K562 (cell line): ENCODE data around the gene SP140L. TPM values are rescaled to one million over a fixed set of nuclear protein-coding genes. Genes with fewer than 3 reads are reported as not detected.
A peak's percentile ranks its signal among the peaks of the same experiment; 100 is the strongest.
"Not testable (repeated sequence)": the region's sequence is repeated elsewhere in the genome, so short reads cannot be mapped to it uniquely, and the experiment has no call there.

Experiments used
- ATAC-seq: fragments of 200-7000 bp; cut with Tn5 transposase; 3 replicates; pipeline ENCODE4 v1.9.1; 2020; ENCODE audit warnings: moderate library complexity
- BruUV-seq: library from RNA; stranded (reverse); fragments of 400-500 nt; replicated peaks from 2 replicates; lab custom pipeline; 2021; lab: Mats Ljungman, UMichigan
- CTCF ChIA-PET: fragments of 300-600 bp; formaldehyde crosslinking; extraction: SDS; loops from one replicate; lab custom pipeline; 2021; ENCODE audit warnings: low intra/inter-chr PET ratio; lab: Yijun Ruan, JAX
- POLR2A ChIA-PET: fragments of 300-600, 350-650 bp; sonication (Branson Sonifier 250); formaldehyde crosslinking; extraction: SDS; loops from one replicate; lab custom pipeline; 2021; ENCODE audit warnings: antibody characterized with exemption, inconsistent platforms; lab: Yijun Ruan, JAX
- DNase-seq, 4 experiments: peaks; one replicate each; pipeline versions ENCODE4 v3.0.0 to v3.0.0-alpha.2; 2011 to 2018; ENCODE audit warnings: low spot score in 3 of 4, mixed read lengths in 3 of 4; ENCODE audit errors: extremely low read depth in 1 of 4
- FAIRE-seq: peaks from 2 replicates; lab custom pipeline; 2011; peaks lifted over from hg19 to GRCh38; lab: Jason Lieb, UNC
- H2AFZ ChIP-seq: 2 replicates; pipeline ENCODE4 v1.6.0; 2011; ENCODE audit warnings: low read depth, low read length, control low read depth, inconsistent platforms
- H3K27ac ChIP-seq: fragments of 200-600 bp; 3 replicates; pipeline ENCODE4 v1.8.0; 2011; ENCODE audit warnings: low read depth, mild to moderate bottlenecking, control low read depth, inconsistent platforms, low read length, moderate library complexity, mixed read lengths; ENCODE audit errors: extremely low read depth
- H3K27me3 ChIP-seq, 2 experiments: fragments of 300-600 bp in 1 of 2; 2 replicates in 1 of 2; 3 replicates in 1 of 2; pipeline versions ENCODE4 v1.6.0 to v1.8.0; 2011; ENCODE audit warnings: inconsistent platforms in 2 of 2, low read length in 2 of 2, mild to moderate bottlenecking in 1 of 2, mixed read lengths in 1 of 2, moderate library complexity in 1 of 2; ENCODE audit not compliant: control insufficient read depth in 2 of 2, insufficient read depth in 2 of 2
- H3K36me3 ChIP-seq: fragments of 300-600 bp; 3 replicates; pipeline ENCODE4 v1.8.0; 2011; ENCODE audit warnings: mild to moderate bottlenecking, low read length, inconsistent platforms; ENCODE audit not compliant: control insufficient read depth, insufficient read depth
- H3K4me1 ChIP-seq, 2 experiments: fragments of 200-600 bp in 1 of 2; replicated peaks in 1 of 2; 2 replicates in 1 of 2; 3 replicates in 1 of 2; pipeline versions ENCODE4 v1.5.1 to v1.8.0; 2011; ENCODE audit warnings: inconsistent platforms in 2 of 2, low read length in 2 of 2, mild to moderate bottlenecking in 1 of 2, mixed read lengths in 1 of 2, moderate library complexity in 1 of 2; ENCODE audit not compliant: control insufficient read depth in 2 of 2, insufficient read depth in 2 of 2
- H3K4me2 ChIP-seq: 2 replicates; pipeline ENCODE4 v1.6.1; 2011; ENCODE audit warnings: low read length, control low read depth, inconsistent platforms, mixed read lengths; ENCODE audit not compliant: insufficient read depth
- H3K4me3 ChIP-seq: fragments of 200-600 bp; sonication (generic), shearing (Covaris generic); 2 replicates; pipeline ENCODE4 v1.5.1; 2016; ENCODE audit warnings: control low read depth, inconsistent platforms
- H3K79me2 ChIP-seq: fragments of 200-600 bp; 3 replicates; pipeline ENCODE4 v1.8.0; 2011; ENCODE audit warnings: low read length, inconsistent platforms; ENCODE audit not compliant: control insufficient read depth, insufficient read depth
- H3K9ac ChIP-seq, 2 experiments: 2 replicates each; pipeline versions ENCODE4 v1.6.0 to v1.6.1; 2011; ENCODE audit warnings: low read depth in 2 of 2, low read length in 2 of 2, control low read depth in 1 of 2, inconsistent platforms in 1 of 2, mild to moderate bottlenecking in 1 of 2, mixed read lengths in 1 of 2; ENCODE audit not compliant: insufficient read depth in 1 of 2
- H3K9me1 ChIP-seq: one replicate; pipeline ENCODE4 v1.6.0; 2011; ENCODE audit warnings: inconsistent platforms, mild to moderate bottlenecking, low read length, moderate library complexity; ENCODE audit not compliant: control insufficient read depth, insufficient read depth
- H3K9me3 ChIP-seq: replicated peaks from 2 replicates; pipeline ENCODE4 v1.5.1; 2011; ENCODE audit warnings: low read depth, low read length, inconsistent platforms; ENCODE audit not compliant: control insufficient read depth, insufficient read depth
- H4K20me1 ChIP-seq: replicated peaks from 2 replicates; pipeline ENCODE4 v1.6.1; 2011; ENCODE audit warnings: low read length, inconsistent platforms, mixed read lengths; ENCODE audit not compliant: control insufficient read depth, insufficient read depth
- ATF7 ChIP-seq: fragments of 450-650 bp; IDR thresholded peaks from 2 replicates; pipeline ENCODE4 v1.7.1; 2014; ENCODE audit warnings: mild to moderate bottlenecking, moderate library complexity
- CTBP1 ChIP-seq: fragments of 450-650 bp; IDR thresholded peaks from 2 replicates; pipeline ENCODE4 v1.6.1; 2016; ENCODE audit warnings: borderline replicate concordance
- CXXC5 ChIP-seq: fragments of 250-450 bp; sonication (Bioruptor Pico); IDR thresholded peaks from 2 replicates; pipeline ENCODE4 v1.8.0; 2022; ENCODE audit warnings: inconsistent platforms, mild to moderate bottlenecking, moderate library complexity
- EGR1 ChIP-seq: fragments of 450-650 bp; conservative IDR thresholded peaks from 2 replicates; pipeline ENCODE4 v1.6.1; 2017; ENCODE audit warnings: mild to moderate bottlenecking
- FOXA3 ChIP-seq, 2 experiments: fragments of 450-650 bp in 1 of 2; sonication (generic) in 1 of 2; formaldehyde crosslinking; IDR thresholded peaks in 1 of 2; conservative IDR thresholded peaks in 1 of 2; 2 replicates each; pipeline versions ENCODE4 v1.4.0 to v1.8.0; 2020 to 2022; ENCODE audit warnings: mild to moderate bottlenecking in 2 of 2, missing genetic modification reagents in 1 of 2
- KAT7 ChIP-seq: sonication (generic); formaldehyde crosslinking; IDR thresholded peaks from 2 replicates; pipeline ENCODE4 v1.8.0; 2022; ENCODE audit warnings: missing genetic modification reagents, mild to moderate bottlenecking, borderline replicate concordance
- NRF1 ChIP-seq, 2 experiments: fragments of 450-650 bp; IDR thresholded peaks in 1 of 2; conservative IDR thresholded peaks in 1 of 2; 2 replicates each; pipeline ENCODE4 v1.6.1; 2014; ENCODE audit warnings: mild to moderate bottlenecking in 2 of 2
- SOX6 ChIP-seq: fragments of 450-650 bp; IDR thresholded peaks from 2 replicates; pipeline ENCODE4 v1.6.1; 2014; ENCODE audit warnings: mild to moderate bottlenecking
- SUPT5H ChIP-seq: fragments of 450-650 bp; IDR thresholded peaks from 2 replicates; pipeline ENCODE4 v1.6.1; 2016
- TAF7 ChIP-seq: fragments of 450-650 bp; IDR thresholded peaks from 2 replicates; pipeline ENCODE4 v1.6.1; 2016; ENCODE audit warnings: missing genetic modification characterization, missing compliant biosample characterization
- ZEB2 ChIP-seq: fragments of 450-650 bp; IDR thresholded peaks from 2 replicates; pipeline ENCODE4 v1.6.1; 2016
- WGBS: fragments of 100-300 bp; shearing (Covaris generic); methylation state at CpG from one replicate; pipeline ENCODE4 v1.1.6; 2016; ENCODE audit warnings: low coverage, mixed read lengths; ENCODE audit not compliant: insufficient coverage; ENCODE audit errors: missing lambda C conversion rate; 5-methylcytosine and 5-hydroxymethylcytosine counted together
- in situ Hi-C: fragments of 300-500 bp; cut with MboI; formaldehyde crosslinking; loops from 4 replicates; pipeline ENCODE4 v1.15.0; 2018; ENCODE audit warnings: inconsistent platforms, mixed read lengths
- intact Hi-C: fragments of 100-400 bp; cut with micrococcal nuclease; formaldehyde crosslinking; loops from 2 replicates; pipeline ENCODE4 v1.14.2; 2022
- polyA plus RNA-seq, 8 experiments: library from polyadenylated mRNA; depleted of rRNA in 4 of 8; stranded (reverse) in 5 of 8; unstranded in 3 of 8; fragments of >200 nt; fragmentation: Nextera tagmentation in 2 of 8; fragmentation: Illumina TruSeq in 1 of 8; extraction: Ambion mirVana in 2 of 8; extraction: Trizol in 1 of 8; gene quantifications; 2 replicates each; pipeline versions ENCODE4 v1.2.1 to v1.2.3, GENCODE V29; 2011 to 2014; ENCODE audit warnings: inconsistent platforms in 1 of 8, missing spikeins in 1 of 8
- total RNA-seq, 7 experiments: library from RNA; depleted of rRNA in 6 of 7; stranded (reverse); fragments of >200 nt in 6 of 7; fragmentation: Illumina TruSeq in 2 of 7; extraction: Trizol in 2 of 7; gene quantifications; 2 replicates each; pipeline versions ENCODE4 v1.2.1 to v1.2.3, GENCODE V29; 2011 to 2021; ENCODE audit warnings: low replicate concordance in 1 of 7
- TF ChIP-seq, protein P1 (sequence below), 2 experiments: fragments of 450-650 bp in 1 of 2; sonication (generic) in 1 of 2; formaldehyde crosslinking in 1 of 2; IDR thresholded peaks; 2 replicates each; pipeline versions ENCODE4 v1.7.1 to v1.9.0; 2016 to 2022; ENCODE audit warnings: inconsistent platforms in 1 of 2, mild to moderate bottlenecking in 1 of 2, missing genetic modification reagents in 1 of 2

SP140L gene
- total and polyA plus RNA-seq, 9 of the 15 experiments (the other 6 are each of a cell fraction or from before 2014, with no cell fraction given), result 4.0 to 15.5 (median 11.3) TPM

DNA sequence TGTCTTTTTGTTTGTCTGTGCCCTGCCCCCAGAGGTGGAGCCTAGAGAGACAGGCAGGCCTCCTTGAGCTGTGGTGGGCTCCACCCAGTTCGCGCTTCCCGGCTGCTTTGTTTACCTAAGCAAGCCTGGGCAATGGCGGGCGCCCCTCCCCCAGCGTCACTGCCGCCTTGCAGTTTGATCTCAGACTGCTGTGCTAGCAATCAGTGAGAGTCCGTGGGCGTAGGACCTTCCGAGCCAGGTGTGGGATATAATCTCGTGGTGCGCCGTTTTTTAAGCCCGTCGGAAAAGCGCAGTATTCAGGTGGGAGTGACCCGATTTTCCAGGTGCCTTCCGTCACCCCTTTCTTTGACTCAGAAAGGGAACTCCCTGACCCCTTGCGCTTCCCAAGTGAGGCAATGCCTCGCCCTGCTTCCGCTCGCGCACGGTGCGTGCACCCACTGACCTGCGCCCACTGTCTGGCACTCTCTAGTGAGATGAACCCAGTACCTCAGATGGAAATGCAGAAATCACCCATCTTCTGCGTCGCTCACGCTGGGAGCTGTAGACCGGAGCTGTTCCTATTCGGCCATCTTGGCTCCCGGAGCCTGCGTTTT lies 15.0 kb downstream of the SP140L start:
- H3K9me1 ChIP-seq, H3K9me3 ChIP-seq, intact Hi-C loops, H3K4me1 ChIP-seq, H4K20me1 ChIP-seq, H3K27me3 ChIP-seq, FAIRE-seq, ATAC-seq, in situ Hi-C loops, H3K36me3 ChIP-seq, CTCF ChIA-PET: not testable (repeated sequence)
- Histone ChIP-seq H2AFZ (peak overlapping the region; percentile 69), H3K4me3 (peak overlapping the region; percentile 41), H3K27ac (peak overlapping the region; percentile 80), H3K79me2 (peaks cover 28% of the 10 kb centered on the region), H3K4me2 (peak overlapping the region; percentile 58; the same call in 1 of the 2 replicates), H3K9ac (peak overlapping the region; percentile 76 to 79; a peak in 3 of 4 replicates)
- BruUV-seq, result TSS peak; percentile 41
- 0% methylated on average over 7 of the region's 33 CpGs for WGBS
- peak in 1 of 4 experiments; percentile 13 for DNase-seq
- POLR2A ChIA-PET, result interaction anchor here (0.6 kb wide), 2 partner anchors 168 to 710 kb away, joined by 3 to 4 read pairs; no protein-coding TSS in a partner anchor
- TF ChIP-seq SOX6, result 0 out of 2 replicates have a peak, but pooled peaks have one; percentile 26
- TF ChIP-seq CTBP1, result peak; percentile 56; the same call in 1 of the 2 replicates
- TF ChIP-seq FOXA3 (CRISPR knock-in tag; conservative IDR thresholded peaks at IDR 0.05 in 1 of 2, IDR thresholded peaks at IDR 0.05 in 1 of 2), result peak; percentile 96 to 98
- TF ChIP-seq KAT7, result 0 out of 2 replicates have a peak, but pooled peaks have one; percentile 67
- TF ChIP-seq, protein P1, sequence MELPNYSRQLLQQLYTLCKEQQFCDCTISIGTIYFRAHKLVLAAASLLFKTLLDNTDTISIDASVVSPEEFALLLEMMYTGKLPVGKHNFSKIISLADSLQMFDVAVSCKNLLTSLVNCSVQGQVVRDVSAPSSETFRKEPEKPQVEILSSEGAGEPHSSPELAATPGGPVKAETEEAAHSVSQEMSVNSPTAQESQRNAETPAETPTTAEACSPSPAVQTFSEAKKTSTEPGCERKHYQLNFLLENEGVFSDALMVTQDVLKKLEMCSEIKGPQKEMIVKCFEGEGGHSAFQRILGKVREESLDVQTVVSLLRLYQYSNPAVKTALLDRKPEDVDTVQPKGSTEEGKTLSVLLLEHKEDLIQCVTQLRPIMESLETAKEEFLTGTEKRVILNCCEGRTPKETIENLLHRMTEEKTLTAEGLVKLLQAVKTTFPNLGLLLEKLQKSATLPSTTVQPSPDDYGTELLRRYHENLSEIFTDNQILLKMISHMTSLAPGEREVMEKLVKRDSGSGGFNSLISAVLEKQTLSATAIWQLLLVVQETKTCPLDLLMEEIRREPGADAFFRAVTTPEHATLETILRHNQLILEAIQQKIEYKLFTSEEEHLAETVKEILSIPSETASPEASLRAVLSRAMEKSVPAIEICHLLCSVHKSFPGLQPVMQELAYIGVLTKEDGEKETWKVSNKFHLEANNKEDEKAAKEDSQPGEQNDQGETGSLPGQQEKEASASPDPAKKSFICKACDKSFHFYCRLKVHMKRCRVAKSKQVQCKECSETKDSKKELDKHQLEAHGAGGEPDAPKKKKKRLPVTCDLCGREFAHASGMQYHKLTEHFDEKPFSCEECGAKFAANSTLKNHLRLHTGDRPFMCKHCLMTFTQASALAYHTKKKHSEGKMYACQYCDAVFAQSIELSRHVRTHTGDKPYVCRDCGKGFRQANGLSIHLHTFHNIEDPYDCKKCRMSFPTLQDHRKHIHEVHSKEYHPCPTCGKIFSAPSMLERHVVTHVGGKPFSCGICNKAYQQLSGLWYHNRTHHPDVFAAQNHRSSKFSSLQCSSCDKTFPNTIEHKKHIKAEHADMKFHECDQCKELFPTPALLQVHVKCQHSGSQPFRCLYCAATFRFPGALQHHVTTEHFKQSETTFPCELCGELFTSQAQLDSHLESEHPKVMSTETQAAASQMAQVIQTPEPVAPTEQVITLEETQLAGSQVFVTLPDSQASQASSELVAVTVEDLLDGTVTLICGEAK (IDR thresholded peaks at IDR 0.05), result 0 out of 2 replicates have a peak, but pooled peaks have one; percentile 29
- TF ChIP-seq, protein P1 (CRISPR knock-in tag; IDR thresholded peaks at IDR 0.05), result not testable (repeated sequence)
- peak; percentile 56; the same call in 1 of the 2 replicates for TF ChIP-seq ATF7
- TF ChIP-seq SUPT5H, result peak; percentile 62; the same call in 1 of the 2 replicates
- peak; percentile 84 for TF ChIP-seq EGR1
- peak; percentile 40; the same call in 1 of the 2 replicates for TF ChIP-seq TAF7 (tag)
- peak; percentile 81 for TF ChIP-seq ZEB2
- TF ChIP-seq NRF1 (conservative IDR thresholded peaks at IDR 0.05 in 1 of 2, IDR thresholded peaks at IDR 0.05 in 1 of 2), result peak; percentile 64 to 71
- TF ChIP-seq CXXC5 (CRISPR knock-in tag), result peak; percentile 66
